ENCODE results near the gene ARHGAP10.

Gene ARHGAP10

GRCh38 chr4:148034813-148035212 is 302.9 kb downstream of the ARHGAP10 start:
- Histone ChIP-seq H3K4me2 (ENCODE audit: low read depth, low read length) (no peak overlapping the region), H3K9ac (ENCODE audit: low read length) (no peak overlapping the region), H3K27me3 (replicated peaks; ENCODE audit: insufficient read depth, low read length) (no peaks in the 10 kb centered on the region), H3K9me3 (replicated peaks; ENCODE audit: insufficient read depth, low read length) (no peaks in the 10 kb centered on the region), H3K36me3 (replicated peaks; ENCODE audit: insufficient read depth, low read length) (no peaks in the 10 kb centered on the region), H3K79me2 (ENCODE audit: low read length) (peaks cover 5% of the 10 kb centered on the region; the same call in 1 of the 2 replicates), H2AFZ (ENCODE audit: low read length) (no peak overlapping the region), H3K4me1 (ENCODE audit: low read length) (no peaks in the 10 kb centered on the region), H3K27ac (ENCODE audit: low read length) (no peak overlapping the region), H4K20me1 (ENCODE audit: insufficient read depth, low read length) (no peaks in the 10 kb centered on the region), H3K4me3 (ENCODE audit: low read length) (no peak overlapping the region), H3K9me2 (replicated peaks; ENCODE audit: insufficient read depth, low read length) (no peaks in the 10 kb centered on the region), H3F3A (ENCODE audit: insufficient read depth, low read length) (no peaks in the 10 kb centered on the region)
- DNase-seq, result no peak
- TF ChIP-seq EZH2 (optimal IDR thresholded peaks at IDR 0.05; ENCODE audit: low read depth, low read length), result no peak
- TF ChIP-seq EZH2phosphoT487 (IDR thresholded peaks at IDR 0.05; ENCODE audit: low read length), result no peak

DNA sequence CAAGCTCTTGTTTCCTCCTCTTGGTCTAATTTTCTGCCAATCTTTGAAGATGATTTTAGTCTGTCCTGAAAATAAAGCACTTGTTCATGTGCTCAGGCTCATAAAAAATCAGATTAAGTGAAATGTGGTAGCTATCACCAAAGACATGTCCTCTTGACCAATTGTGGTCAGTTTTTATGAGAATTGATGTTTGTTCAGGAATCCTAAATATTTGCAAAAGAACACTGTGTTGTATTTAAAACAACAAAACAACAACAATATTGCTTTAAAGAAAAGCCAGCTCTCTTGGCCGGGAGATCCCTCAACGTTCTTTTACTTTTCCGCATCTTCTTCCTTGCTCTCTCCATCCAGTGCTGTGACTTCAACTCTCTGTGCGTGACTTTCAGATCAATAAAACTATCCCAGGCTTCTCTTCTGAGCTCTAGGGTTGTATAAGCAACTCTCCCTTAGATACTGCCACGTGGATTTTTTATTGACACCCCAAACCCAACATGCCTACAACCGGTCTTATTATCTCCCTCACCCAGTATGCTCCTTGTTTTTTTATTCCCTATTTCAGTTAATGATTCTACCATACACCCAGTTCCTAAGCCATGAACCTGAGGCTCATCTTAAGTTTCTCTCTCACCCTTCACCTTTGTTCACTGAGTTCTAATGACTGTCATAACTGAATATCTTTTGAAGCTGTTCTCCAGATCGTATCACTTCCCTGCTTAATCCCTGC is 309.9 kb downstream of the ARHGAP10 start:
- Histone ChIP-seq H4K20me1 (ENCODE audit: insufficient read depth, low read length) (no peaks in the 10 kb centered on the region), H3K4me3 (ENCODE audit: low read length) (no peak overlapping the region), H2AFZ (ENCODE audit: low read length) (no peak overlapping the region), H3K27me3 (replicated peaks; ENCODE audit: insufficient read depth, low read length) (no peaks in the 10 kb centered on the region), H3F3A (ENCODE audit: insufficient read depth, low read length) (no peaks in the 10 kb centered on the region), H3K4me1 (ENCODE audit: low read length) (no peaks in the 10 kb centered on the region), H3K27ac (ENCODE audit: low read length) (no peak overlapping the region), H3K4me2 (ENCODE audit: low read depth, low read length) (no peak overlapping the region), H3K79me2 (ENCODE audit: low read length) (peaks cover 4% of the 10 kb centered on the region; the same call in 1 of the 2 replicates), H3K36me3 (replicated peaks; ENCODE audit: insufficient read depth, low read length) (no peaks in the 10 kb centered on the region), H3K9ac (ENCODE audit: low read length) (no peak overlapping the region), H3K9me3 (replicated peaks; ENCODE audit: insufficient read depth, low read length) (no peaks in the 10 kb centered on the region), H3K9me2 (replicated peaks; ENCODE audit: insufficient read depth, low read length) (no peaks in the 10 kb centered on the region)
- no peak for DNase-seq
- TF ChIP-seq EZH2 (optimal IDR thresholded peaks at IDR 0.05; ENCODE audit: low read depth, low read length) (no peak), CTCF (IDR thresholded peaks at IDR 0.05; ENCODE audit: low read length) (no peak), EZH2phosphoT487 (IDR thresholded peaks at IDR 0.05; ENCODE audit: low read length) (no peak)

- Histone ChIP-seq H3K36me3 (replicated peaks; ENCODE audit: insufficient read depth, low read length) (no peaks in the 10 kb centered on the region; the same call in 1 of the 2 replicates), H3K9me2 (replicated peaks; ENCODE audit: insufficient read depth, low read length) (no peaks in the 10 kb centered on the region), H2AFZ (ENCODE audit: low read length) (no peak overlapping the region), H3K4me1 (ENCODE audit: low read length) (no peaks in the 10 kb centered on the region), H3K4me2 (ENCODE audit: low read depth, low read length) (no peak overlapping the region), H4K20me1 (ENCODE audit: insufficient read depth, low read length) (no peaks in the 10 kb centered on the region), H3K79me2 (ENCODE audit: low read length) (peaks cover 4% of the 10 kb centered on the region; the same call in 1 of the 2 replicates), H3K4me3 (ENCODE audit: low read length) (no peak overlapping the region), H3K27me3 (replicated peaks; ENCODE audit: insufficient read depth, low read length) (no peaks in the 10 kb centered on the region), H3F3A (ENCODE audit: insufficient read depth, low read length) (no peaks in the 10 kb centered on the region), H3K27ac (ENCODE audit: low read length) (no peak overlapping the region), H3K9me3 (replicated peaks; ENCODE audit: insufficient read depth, low read length) (no peaks in the 10 kb centered on the region), H3K9ac (ENCODE audit: low read length) (no peak overlapping the region)
- TF ChIP-seq EZH2phosphoT487 (IDR thresholded peaks at IDR 0.05; ENCODE audit: low read length) (no peak), EZH2 (optimal IDR thresholded peaks at IDR 0.05; ENCODE audit: low read depth, low read length) (no peak), CTCF (IDR thresholded peaks at IDR 0.05; ENCODE audit: low read length) (no peak)
- DNase-seq, result no peak
These were observed 312.4 kb downstream of the ARHGAP10 start for GRCh38 chr4:148044089-148044911.

Measured in MM.1S (cell line).